GM12874 (cell line): ENCODE results near the gene ADCY1.

Source experiments
- CTCF ChIP-seq: IDR thresholded peaks from 2 replicates; pipeline ENCODE4 v1.5.1; 2011; ENCODE audit warnings: low read depth, mild to moderate bottlenecking, control low read depth, low read length, moderate library complexity; ENCODE audit not compliant: insufficient read depth

The ADCY1 gene

GRCh38 chr7:45591101-45591906 lies 17.1 kb downstream of the ADCY1 start:
- TF ChIP-seq CTCF, result no peak

- TF ChIP-seq CTCF, result no peak
Observed at GRCh38 chr7:45592230-45592991, 18.2 kb downstream of the ADCY1 start.

- TF ChIP-seq CTCF, result no peak
Observed at GRCh38 chr7:45593121-45593541, 19.0 kb downstream of the ADCY1 start.

- TF ChIP-seq CTCF, result no peak
Observed at GRCh38 chr7:45593877-45594276, 19.7 kb downstream of the ADCY1 start.

GRCh38 chr7:45594745-45595535 lies 20.8 kb downstream of the ADCY1 start:
- TF ChIP-seq CTCF, result no peak

- no peak for TF ChIP-seq CTCF
Observed at GRCh38 chr7:45595809-45596664, 21.9 kb downstream of the ADCY1 start.

- TF ChIP-seq CTCF, result no peak
Observed at GRCh38 chr7:45596665-45597095, 22.5 kb downstream of the ADCY1 start.
